Mucosa of stomach (tissue), 1 donor: ENCODE results near the gene CNTNAP5.
"Not testable (repeated sequence)": the region's sequence is repeated elsewhere in the genome, so short reads cannot be mapped to it uniquely, and the experiment has no call there.

ENCODE experiments used
- H3K27me3 ChIP-seq: one replicate; pipeline ENCODE4 v1.7.0; 2013; ENCODE audit warnings: mild to moderate bottlenecking, low read length; ENCODE audit not compliant: control insufficient read depth, insufficient read depth
- H3K36me3 ChIP-seq: one replicate; pipeline ENCODE4 v1.7.0; 2013; ENCODE audit warnings: low read length; ENCODE audit not compliant: control insufficient read depth, insufficient read depth
- H3K4me1 ChIP-seq: one replicate; pipeline ENCODE4 v1.7.0; 2013; ENCODE audit warnings: mild to moderate bottlenecking, low read length; ENCODE audit not compliant: control insufficient read depth, insufficient read depth
- H3K4me3 ChIP-seq: one replicate; pipeline ENCODE4 v1.7.0; 2013; ENCODE audit warnings: low read length
- H3K9ac ChIP-seq: one replicate; pipeline ENCODE4 v1.7.0; 2013; ENCODE audit warnings: mild to moderate bottlenecking, low read length, moderate library complexity
- H3K9me3 ChIP-seq: one replicate; pipeline ENCODE4 v1.7.0; 2013; ENCODE audit warnings: mild to moderate bottlenecking, low read length, moderate library complexity; ENCODE audit not compliant: control insufficient read depth
- donor health status: Pancreatic carcinoma.

The CNTNAP5 gene

GRCh38 chr2:124353656-124354055, 328.6 kb downstream of the CNTNAP5 start:
- Histone ChIP-seq H3K4me3 (no peak overlapping the region), H3K9me3 (no peaks in the 10 kb centered on the region), H3K9ac (no peak overlapping the region), H3K27me3 (no peaks in the 10 kb centered on the region), H3K4me1 (no peaks in the 10 kb centered on the region), H3K36me3 (no peaks in the 10 kb centered on the region)

- Histone ChIP-seq H3K9me3 (no peaks in the 10 kb centered on the region), H3K27me3 (no peaks in the 10 kb centered on the region), H3K4me3 (no peak overlapping the region), H3K36me3 (no peaks in the 10 kb centered on the region), H3K9ac (no peak overlapping the region), H3K4me1 (no peaks in the 10 kb centered on the region)
Measured at GRCh38 chr2:124354466-124354865, 329.4 kb downstream of the CNTNAP5 start.

DNA sequence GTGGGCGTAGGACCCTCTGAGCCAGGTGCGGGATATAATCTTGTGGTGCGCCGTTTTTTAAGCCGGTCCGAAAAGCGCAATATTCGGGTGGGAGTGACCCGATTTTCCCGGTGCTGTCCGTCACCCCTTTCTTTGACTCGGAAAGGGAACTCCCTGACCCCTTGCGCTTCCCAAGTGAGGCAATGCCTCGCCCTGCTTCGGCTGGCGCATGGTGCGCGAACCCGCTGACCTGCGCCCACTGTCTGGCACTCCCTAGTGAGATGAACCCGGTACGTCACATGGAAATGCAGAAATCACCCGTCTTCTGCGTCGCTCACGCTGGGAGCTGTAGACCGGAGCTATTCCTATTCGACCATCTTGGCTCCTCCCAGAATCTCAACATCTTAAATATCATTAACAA, 336.9 kb downstream of the CNTNAP5 start:
- H3K9me3 ChIP-seq, H3K27me3 ChIP-seq, H3K9ac ChIP-seq, H3K4me3 ChIP-seq, H3K4me1 ChIP-seq, H3K36me3 ChIP-seq: not testable (repeated sequence)

DNA sequence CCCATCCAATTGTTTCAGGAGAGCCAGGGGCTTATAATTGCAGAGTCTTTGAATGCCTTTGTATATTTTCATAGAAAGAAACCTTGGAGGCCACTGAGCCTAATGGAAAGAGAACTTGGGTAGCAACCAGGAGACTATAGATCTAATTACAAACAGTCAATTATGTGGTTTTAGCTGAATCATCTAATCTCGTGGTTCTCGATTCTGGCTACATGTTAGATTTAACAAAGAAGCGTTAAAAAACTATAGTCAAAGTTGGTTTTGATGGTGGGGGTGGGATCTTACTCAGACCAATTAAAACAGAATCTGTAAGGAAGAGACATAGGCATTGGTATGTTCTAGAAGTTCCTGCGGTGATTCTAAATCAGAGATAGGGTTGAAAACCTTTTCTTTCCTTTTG, 344.1 kb downstream of the CNTNAP5 start:
- no peaks in the 10 kb centered on the region for H3K4me1 ChIP-seq
- no peak overlapping the region for H3K9ac ChIP-seq
- H3K27me3 ChIP-seq = no peaks in the 10 kb centered on the region
- no peak overlapping the region for H3K4me3 ChIP-seq
- H3K36me3 ChIP-seq = no peaks in the 10 kb centered on the region
- H3K9me3 ChIP-seq = no peaks in the 10 kb centered on the region

DNA sequence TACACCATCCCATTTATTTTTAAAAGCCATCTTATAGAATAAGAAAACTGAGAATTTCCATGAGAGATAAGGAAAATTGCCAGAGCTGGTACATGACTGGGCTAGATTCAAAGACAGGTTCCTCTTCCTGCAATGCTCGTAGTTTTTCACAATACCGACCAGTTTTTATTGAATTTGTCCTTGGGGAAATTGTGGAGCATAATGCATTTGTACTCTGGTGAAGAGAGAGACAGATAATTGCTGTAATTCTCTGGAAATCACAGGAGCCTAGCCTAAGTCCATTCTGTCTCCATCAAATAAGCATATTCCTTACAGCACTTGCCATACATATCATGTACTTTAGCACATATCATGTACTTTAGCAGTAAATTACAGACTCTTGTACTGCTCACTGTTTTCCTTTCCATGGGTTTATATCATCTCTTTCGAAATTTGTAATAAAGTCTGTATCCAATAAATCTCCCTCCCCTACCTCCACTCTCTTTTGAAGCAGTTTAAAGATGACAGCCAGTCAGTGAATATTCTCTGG, 355.2 kb downstream of the CNTNAP5 start:
- no peak overlapping the region for H3K9ac ChIP-seq
- H3K9me3 ChIP-seq = no peaks in the 10 kb centered on the region
- H3K36me3 ChIP-seq = no peaks in the 10 kb centered on the region
- H3K4me3 ChIP-seq = no peak overlapping the region
- H3K27me3 ChIP-seq = no peaks in the 10 kb centered on the region
- H3K4me1 ChIP-seq = no peaks in the 10 kb centered on the region

DNA sequence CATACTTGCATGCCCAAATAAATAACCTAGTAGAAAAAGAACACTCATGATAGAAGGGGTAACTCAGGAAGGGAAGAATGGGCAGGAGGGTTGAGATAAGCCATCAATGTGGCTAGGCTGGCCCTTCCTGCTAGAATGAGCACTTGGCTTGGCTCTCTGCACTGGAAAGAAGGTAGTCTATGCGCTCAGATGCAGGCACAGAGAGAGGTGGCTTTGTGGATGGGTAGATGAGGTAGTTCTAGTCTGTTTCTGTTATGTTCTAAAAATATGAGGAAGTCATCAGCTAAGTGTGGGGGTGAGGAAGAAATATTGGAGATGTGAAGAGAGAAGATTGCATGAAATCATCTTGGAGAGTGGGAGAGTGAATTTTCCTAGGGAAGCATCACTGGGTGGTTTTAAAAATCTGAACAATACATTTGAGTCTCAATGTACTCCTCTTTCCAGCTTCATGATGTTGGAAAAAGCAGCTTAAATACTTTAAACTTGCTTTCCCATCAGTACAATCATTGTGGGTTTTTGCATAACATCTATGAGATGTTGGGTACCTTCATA, 357.1 kb downstream of the CNTNAP5 start:
- H3K9me3 ChIP-seq = no peaks in the 10 kb centered on the region
- no peak overlapping the region for H3K4me3 ChIP-seq
- H3K4me1 ChIP-seq = no peaks in the 10 kb centered on the region
- no peaks in the 10 kb centered on the region for H3K27me3 ChIP-seq
- H3K9ac ChIP-seq = no peak overlapping the region
- H3K36me3 ChIP-seq = no peaks in the 10 kb centered on the region

DNA sequence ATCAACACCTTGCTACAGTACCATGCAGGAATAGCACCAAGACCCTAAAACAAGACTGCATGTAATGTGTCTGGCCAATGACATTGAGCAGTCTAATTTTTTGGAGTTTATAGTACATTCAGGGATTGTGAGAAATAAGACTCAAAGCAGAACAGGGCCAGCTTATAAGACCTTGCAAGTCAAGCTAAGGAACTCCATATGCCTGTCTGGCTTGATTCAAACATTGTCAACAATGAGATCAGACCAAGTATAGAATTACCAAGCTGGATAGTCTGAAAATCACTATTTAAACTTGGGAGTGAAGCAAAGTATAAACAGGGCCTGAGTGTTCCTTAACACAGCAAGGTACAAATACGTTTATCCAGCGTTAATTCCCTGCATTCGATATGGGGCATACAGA, 370.9 kb downstream of the CNTNAP5 start:
- Histone ChIP-seq H3K36me3 (no peaks in the 10 kb centered on the region), H3K4me3 (no peak overlapping the region), H3K4me1 (no peaks in the 10 kb centered on the region), H3K9me3 (no peaks in the 10 kb centered on the region), H3K9ac (no peak overlapping the region), H3K27me3 (no peaks in the 10 kb centered on the region)

DNA sequence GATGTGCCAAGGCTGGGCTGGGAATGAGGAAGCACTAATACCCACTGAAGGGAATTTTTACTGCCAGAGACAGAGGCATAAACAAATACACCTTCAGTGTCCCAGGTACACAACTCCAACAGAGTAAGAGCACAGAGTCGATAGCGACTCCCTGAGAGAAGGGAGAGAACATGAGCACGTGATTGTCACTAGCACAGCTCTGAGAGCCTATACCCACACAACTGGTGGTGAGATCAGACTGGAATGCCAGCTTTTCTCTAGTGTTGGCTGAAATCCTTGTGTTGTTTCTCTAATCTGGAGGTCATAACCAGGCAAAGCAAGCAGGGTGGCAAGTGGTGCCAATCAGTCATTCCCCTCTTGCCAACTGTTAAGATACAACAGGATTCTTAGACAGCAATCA, 377.2 kb downstream of the CNTNAP5 start:
- Histone ChIP-seq H3K9ac (no peak overlapping the region), H3K36me3 (no peaks in the 10 kb centered on the region), H3K4me3 (no peak overlapping the region), H3K9me3 (no peaks in the 10 kb centered on the region), H3K27me3 (no peaks in the 10 kb centered on the region), H3K4me1 (no peaks in the 10 kb centered on the region)

DNA sequence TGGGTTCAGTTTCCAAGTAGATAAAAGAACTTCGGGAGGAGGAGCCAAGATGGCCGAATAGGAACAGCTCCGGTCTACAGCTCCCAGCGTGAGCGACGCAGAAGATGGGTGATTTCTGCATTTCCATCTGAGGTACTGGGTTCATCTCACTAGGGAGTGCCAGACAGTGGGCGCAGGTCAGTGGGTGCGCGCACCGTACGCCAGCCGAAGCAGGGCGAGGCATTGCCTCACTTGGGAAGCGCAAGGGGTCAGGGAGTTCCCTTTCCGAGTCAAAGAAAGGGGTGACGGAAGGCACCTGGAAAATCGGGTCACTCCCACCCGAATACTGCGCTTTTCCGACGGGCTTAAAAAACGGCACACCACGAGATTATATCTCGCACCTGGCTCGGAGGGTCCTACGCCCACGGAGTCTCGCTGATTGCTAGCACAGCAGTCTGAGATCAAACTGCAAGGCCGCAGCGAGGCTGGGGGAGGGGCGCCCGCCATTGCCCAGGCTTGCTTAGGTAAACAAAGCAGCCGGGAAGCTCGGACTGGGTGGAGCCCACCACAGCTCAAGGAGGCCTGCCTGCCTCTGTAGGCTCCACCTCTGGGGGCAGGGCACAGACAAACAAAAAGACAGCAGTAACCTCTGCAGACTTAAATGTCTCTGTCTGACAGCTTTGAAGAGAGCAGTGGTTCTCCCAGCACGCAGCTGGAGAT, 382.9 kb downstream of the CNTNAP5 start:
- H3K36me3 ChIP-seq, H3K4me3 ChIP-seq, H3K9ac ChIP-seq, H3K4me1 ChIP-seq, H3K27me3 ChIP-seq, H3K9me3 ChIP-seq: not testable (repeated sequence)

DNA sequence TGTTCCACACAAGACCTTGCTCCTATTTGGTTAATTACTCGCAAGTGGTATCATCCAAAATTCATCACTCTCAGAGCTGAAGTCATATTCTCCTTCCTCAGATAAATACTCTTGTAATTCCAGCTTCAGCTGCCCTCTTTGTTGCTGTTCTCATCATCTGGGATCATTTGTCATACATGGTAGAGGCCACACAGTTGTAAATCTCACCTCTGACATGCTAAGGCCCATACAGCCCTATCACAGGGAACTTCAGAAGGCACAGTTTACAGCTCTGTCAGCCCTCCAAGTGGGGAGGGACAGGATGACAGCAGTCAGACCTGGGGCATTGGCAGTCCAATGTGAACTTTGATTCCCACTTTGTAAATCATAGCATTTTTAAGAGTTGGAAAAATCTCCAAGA, 399.0 kb downstream of the CNTNAP5 start:
- no peaks in the 10 kb centered on the region for H3K36me3 ChIP-seq

GRCh38 chr2:124426122-124426521, 401.0 kb downstream of the CNTNAP5 start:
- Histone ChIP-seq H3K4me3 (no peak overlapping the region), H3K9ac (no peak overlapping the region), H3K4me1 (no peaks in the 10 kb centered on the region), H3K9me3 (no peaks in the 10 kb centered on the region), H3K27me3 (no peaks in the 10 kb centered on the region), H3K36me3 (no peaks in the 10 kb centered on the region)

More for the DNA sequence above, 399.0 kb downstream of the CNTNAP5 start:
- H3K9ac ChIP-seq = no peak overlapping the region
- no peaks in the 10 kb centered on the region for H3K9me3 ChIP-seq
- H3K4me3 ChIP-seq = no peak overlapping the region
- no peaks in the 10 kb centered on the region for H3K27me3 ChIP-seq
- no peaks in the 10 kb centered on the region for H3K4me1 ChIP-seq

DNA sequence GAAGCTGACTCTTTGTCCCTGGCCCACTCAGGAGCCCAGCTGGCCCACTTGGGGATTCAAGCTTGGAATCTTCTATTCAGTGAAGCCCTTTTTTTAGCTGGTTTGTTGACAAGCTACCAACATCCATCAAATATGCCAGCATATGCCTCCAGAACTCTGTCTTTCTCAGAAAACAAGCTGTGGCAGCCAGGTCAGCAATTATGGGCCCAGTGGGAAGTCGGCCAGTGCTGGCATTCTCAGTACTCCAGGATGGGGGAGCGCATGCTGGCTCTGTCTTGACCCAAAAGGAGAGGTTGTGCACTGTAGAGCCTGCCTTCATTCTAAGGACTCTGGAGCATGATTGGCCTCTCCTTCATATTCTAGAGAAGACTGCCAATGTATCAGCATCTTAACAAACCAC, 401.5 kb downstream of the CNTNAP5 start:
- Histone ChIP-seq H3K4me3 (no peak overlapping the region), H3K9ac (no peak overlapping the region), H3K9me3 (no peaks in the 10 kb centered on the region), H3K4me1 (no peaks in the 10 kb centered on the region), H3K27me3 (no peaks in the 10 kb centered on the region), H3K36me3 (no peaks in the 10 kb centered on the region)
